ENCODE results near the gene LIPJ. TPM values are rescaled to one million over a fixed set of nuclear protein-coding genes. Genes with fewer than 3 reads are reported as not detected.

Gene LIPJ
- polyA plus RNA-seq, 1 donor from 2014 or later = 0.15 TPM

DNA sequence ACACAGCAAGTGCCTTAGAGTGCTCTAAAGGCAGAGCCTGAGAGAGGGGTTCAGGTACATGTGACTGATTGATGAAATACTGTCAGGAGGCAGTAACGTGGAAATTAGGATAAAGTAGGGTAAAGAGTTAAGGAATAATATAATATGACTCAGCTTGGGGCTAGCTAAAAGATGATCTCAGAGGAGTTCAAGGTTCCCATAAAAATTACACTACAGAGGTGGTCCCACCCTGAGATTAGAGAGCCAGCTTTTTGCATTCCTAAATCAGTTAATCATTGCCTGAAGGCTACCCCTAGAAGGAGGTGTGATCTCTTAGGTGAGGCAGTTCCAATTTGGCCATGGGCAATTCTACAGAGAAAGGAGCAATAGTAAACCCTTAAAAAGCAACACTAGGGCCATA is 5.8 kb downstream of the LIPJ start:
- no peaks in the 10 kb centered on the region for H3K36me3 ChIP-seq (ENCODE audit: insufficient read depth, low read length)
- H4K20me1 ChIP-seq (ENCODE audit: insufficient read depth) = no peaks in the 10 kb centered on the region
- H3K79me2 ChIP-seq (replicated peaks; ENCODE audit: insufficient read depth, low read length) = no peaks in the 10 kb centered on the region
- H3F3A ChIP-seq (ENCODE audit: insufficient read depth, low read length, poor library complexity, severe bottlenecking) = no peaks in the 10 kb centered on the region
- H2AFZ ChIP-seq (ENCODE audit: low read depth, low read length) = no peak overlapping the region
- H3K27ac ChIP-seq (ENCODE audit: low read length) = no peak overlapping the region
- no peaks in the 10 kb centered on the region for H3K9me2 ChIP-seq (ENCODE audit: insufficient read depth, low read length)
- H3K27me3 ChIP-seq (ENCODE audit: insufficient read depth, low read depth, low read length) = no peaks in the 10 kb centered on the region
- no peak overlapping the region for H3K4me3 ChIP-seq (ENCODE audit: low read length)
- TF ChIP-seq EZH2 (IDR thresholded peaks at IDR 0.05; ENCODE audit: borderline replicate concordance, insufficient read depth, low read length, poor library complexity, severe bottlenecking) (no peak), EP300 (conservative IDR thresholded peaks at IDR 0.05; ENCODE audit: poor library complexity, severe bottlenecking) (no peak), TAF1 (IDR thresholded peaks at IDR 0.05; ENCODE audit: low read depth) (no peak), MXI1 (conservative IDR thresholded peaks at IDR 0.05; ENCODE audit: poor library complexity, severe bottlenecking) (no peak), SMC3 (conservative IDR thresholded peaks at IDR 0.05; ENCODE audit: poor library complexity) (no peak), POLR2AphosphoS5 (IDR thresholded peaks at IDR 0.05) (no peak), RAD21 (conservative IDR thresholded peaks at IDR 0.05) (no peak)
- TF ChIP-seq, protein P1, sequence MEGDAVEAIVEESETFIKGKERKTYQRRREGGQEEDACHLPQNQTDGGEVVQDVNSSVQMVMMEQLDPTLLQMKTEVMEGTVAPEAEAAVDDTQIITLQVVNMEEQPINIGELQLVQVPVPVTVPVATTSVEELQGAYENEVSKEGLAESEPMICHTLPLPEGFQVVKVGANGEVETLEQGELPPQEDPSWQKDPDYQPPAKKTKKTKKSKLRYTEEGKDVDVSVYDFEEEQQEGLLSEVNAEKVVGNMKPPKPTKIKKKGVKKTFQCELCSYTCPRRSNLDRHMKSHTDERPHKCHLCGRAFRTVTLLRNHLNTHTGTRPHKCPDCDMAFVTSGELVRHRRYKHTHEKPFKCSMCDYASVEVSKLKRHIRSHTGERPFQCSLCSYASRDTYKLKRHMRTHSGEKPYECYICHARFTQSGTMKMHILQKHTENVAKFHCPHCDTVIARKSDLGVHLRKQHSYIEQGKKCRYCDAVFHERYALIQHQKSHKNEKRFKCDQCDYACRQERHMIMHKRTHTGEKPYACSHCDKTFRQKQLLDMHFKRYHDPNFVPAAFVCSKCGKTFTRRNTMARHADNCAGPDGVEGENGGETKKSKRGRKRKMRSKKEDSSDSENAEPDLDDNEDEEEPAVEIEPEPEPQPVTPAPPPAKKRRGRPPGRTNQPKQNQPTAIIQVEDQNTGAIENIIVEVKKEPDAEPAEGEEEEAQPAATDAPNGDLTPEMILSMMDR (IDR thresholded peaks at IDR 0.05; ENCODE audit: poor library complexity, severe bottlenecking) = no peak
- TF ChIP-seq, protein P2, sequence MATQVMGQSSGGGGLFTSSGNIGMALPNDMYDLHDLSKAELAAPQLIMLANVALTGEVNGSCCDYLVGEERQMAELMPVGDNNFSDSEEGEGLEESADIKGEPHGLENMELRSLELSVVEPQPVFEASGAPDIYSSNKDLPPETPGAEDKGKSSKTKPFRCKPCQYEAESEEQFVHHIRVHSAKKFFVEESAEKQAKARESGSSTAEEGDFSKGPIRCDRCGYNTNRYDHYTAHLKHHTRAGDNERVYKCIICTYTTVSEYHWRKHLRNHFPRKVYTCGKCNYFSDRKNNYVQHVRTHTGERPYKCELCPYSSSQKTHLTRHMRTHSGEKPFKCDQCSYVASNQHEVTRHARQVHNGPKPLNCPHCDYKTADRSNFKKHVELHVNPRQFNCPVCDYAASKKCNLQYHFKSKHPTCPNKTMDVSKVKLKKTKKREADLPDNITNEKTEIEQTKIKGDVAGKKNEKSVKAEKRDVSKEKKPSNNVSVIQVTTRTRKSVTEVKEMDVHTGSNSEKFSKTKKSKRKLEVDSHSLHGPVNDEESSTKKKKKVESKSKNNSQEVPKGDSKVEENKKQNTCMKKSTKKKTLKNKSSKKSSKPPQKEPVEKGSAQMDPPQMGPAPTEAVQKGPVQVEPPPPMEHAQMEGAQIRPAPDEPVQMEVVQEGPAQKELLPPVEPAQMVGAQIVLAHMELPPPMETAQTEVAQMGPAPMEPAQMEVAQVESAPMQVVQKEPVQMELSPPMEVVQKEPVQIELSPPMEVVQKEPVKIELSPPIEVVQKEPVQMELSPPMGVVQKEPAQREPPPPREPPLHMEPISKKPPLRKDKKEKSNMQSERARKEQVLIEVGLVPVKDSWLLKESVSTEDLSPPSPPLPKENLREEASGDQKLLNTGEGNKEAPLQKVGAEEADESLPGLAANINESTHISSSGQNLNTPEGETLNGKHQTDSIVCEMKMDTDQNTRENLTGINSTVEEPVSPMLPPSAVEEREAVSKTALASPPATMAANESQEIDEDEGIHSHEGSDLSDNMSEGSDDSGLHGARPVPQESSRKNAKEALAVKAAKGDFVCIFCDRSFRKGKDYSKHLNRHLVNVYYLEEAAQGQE (IDR thresholded peaks at IDR 0.05; ENCODE audit: borderline replicate concordance) = no peak
- H3K9ac ChIP-seq (ENCODE audit: low read length) = no peak overlapping the region
- H3K4me2 ChIP-seq (ENCODE audit: low read length) = no peak overlapping the region
- no peaks in the 10 kb centered on the region for H3K9me3 ChIP-seq (ENCODE audit: low read length)

DNA sequence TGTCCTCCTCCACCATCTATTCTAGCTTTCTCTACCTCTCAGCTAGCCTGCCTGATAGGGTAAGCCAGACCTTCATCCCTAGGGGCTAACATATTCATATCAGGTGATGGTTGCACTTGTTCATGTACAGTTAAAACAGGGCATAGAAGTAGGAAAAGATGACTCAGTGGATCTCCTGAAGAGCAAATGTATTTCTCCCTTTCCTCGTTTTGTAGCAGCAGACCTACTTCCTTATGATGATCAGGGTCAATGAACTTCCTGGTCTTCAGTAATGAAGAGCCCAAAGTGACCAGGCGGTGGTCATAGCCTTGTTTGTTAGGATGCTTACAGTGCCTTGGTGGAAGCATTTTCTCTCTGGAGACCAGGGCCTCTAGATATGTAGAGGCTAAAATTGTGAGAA is 6.3 kb downstream of the LIPJ start:
- no peaks in the 10 kb centered on the region for H3K79me2 ChIP-seq (replicated peaks; ENCODE audit: insufficient read depth, low read length)
- no peaks in the 10 kb centered on the region for H3F3A ChIP-seq (ENCODE audit: insufficient read depth, low read length, poor library complexity, severe bottlenecking)
- no peaks in the 10 kb centered on the region for H3K27me3 ChIP-seq (ENCODE audit: insufficient read depth, low read depth, low read length)
- TF ChIP-seq RAD21 (conservative IDR thresholded peaks at IDR 0.05) (no peak), MXI1 (conservative IDR thresholded peaks at IDR 0.05; ENCODE audit: poor library complexity, severe bottlenecking) (no peak), EP300 (conservative IDR thresholded peaks at IDR 0.05; ENCODE audit: poor library complexity, severe bottlenecking) (no peak), SMC3 (conservative IDR thresholded peaks at IDR 0.05; ENCODE audit: poor library complexity) (no peak), EZH2 (IDR thresholded peaks at IDR 0.05; ENCODE audit: borderline replicate concordance, insufficient read depth, low read length, poor library complexity, severe bottlenecking) (no peak), TAF1 (IDR thresholded peaks at IDR 0.05; ENCODE audit: low read depth) (no peak), POLR2AphosphoS5 (IDR thresholded peaks at IDR 0.05) (no peak)
- TF ChIP-seq, protein P1 (IDR thresholded peaks at IDR 0.05; ENCODE audit: poor library complexity, severe bottlenecking) = no peak
- TF ChIP-seq, protein P2 (IDR thresholded peaks at IDR 0.05; ENCODE audit: borderline replicate concordance) = no peak
- no peaks in the 10 kb centered on the region for H3K9me3 ChIP-seq (ENCODE audit: low read length)
- H3K4me3 ChIP-seq (ENCODE audit: low read length) = no peak overlapping the region
- no peak overlapping the region for H3K4me2 ChIP-seq (ENCODE audit: low read length)
- no peaks in the 10 kb centered on the region for H3K36me3 ChIP-seq (ENCODE audit: insufficient read depth, low read length)
- H3K9ac ChIP-seq (ENCODE audit: low read length) = no peak overlapping the region
- no peaks in the 10 kb centered on the region for H4K20me1 ChIP-seq (ENCODE audit: insufficient read depth)
- H3K27ac ChIP-seq (ENCODE audit: low read length) = no peak overlapping the region
- H2AFZ ChIP-seq (ENCODE audit: low read depth, low read length) = no peak overlapping the region
- H3K9me2 ChIP-seq (ENCODE audit: insufficient read depth, low read length) = no peaks in the 10 kb centered on the region

Measured in neural cell (in vitro differentiated cells).